DOHH2 (cell line): ENCODE results near the gene PTGS2.

Experiments used
- CTCF ChIP-seq: fragments of 200-600 bp; sonication (generic); IDR thresholded peaks from one replicate; pipeline ENCODE4 v1.5.1; 2014; ENCODE audit warnings: antibody characterized with exemption, mild to moderate bottlenecking, low read depth, low read length; ENCODE audit not compliant: poor library complexity, severe bottlenecking
- EZH2phosphoT487 ChIP-seq: fragments of 200-600 bp; sonication (generic); IDR thresholded peaks from 2 replicates; pipeline ENCODE4 v1.6.1; 2017; ENCODE audit warnings: borderline replicate concordance, mild to moderate bottlenecking, antibody characterized with exemption, low read length, moderate library complexity, mixed read lengths

GRCh38 chr1:186662752-186663151, 17.5 kb downstream of the PTGS2 start:
- TF ChIP-seq CTCF (no peak), EZH2phosphoT487 (no peak)
